HepG2 (cell line): Measurements from ENCODE around the gene ALG14. TPM values are rescaled to one million over a fixed set of nuclear protein-coding genes. Genes with fewer than 3 reads are reported as not detected.

Experiments used
- ATF7-NPFF ChIP-seq: sonication (generic); formaldehyde crosslinking; IDR thresholded peaks from 2 replicates; pipeline ENCODE4 v1.8.1; 2023; ENCODE audit warnings: mild to moderate bottlenecking, low read depth, missing genetic modification reagents, moderate library complexity
- BHLHE40 ChIP-seq: IDR thresholded peaks from 2 replicates; pipeline ENCODE4 v1.6.1; 2011; ENCODE audit warnings: low read length, improper control_type of control experiment
- ELF3 ChIP-seq: IDR thresholded peaks from 2 replicates; pipeline ENCODE4 v1.6.1; 2016; ENCODE audit warnings: missing genetic modification reagents, missing compliant biosample characterization
- FOXA1 ChIP-seq, 2 experiments: fragments of 450-650 bp in 1 of 2; sonication (generic) in 1 of 2; formaldehyde crosslinking in 1 of 2; IDR thresholded peaks; 2 replicates each; pipeline versions ENCODE4 v1.4.0 to v1.6.1; 2016 to 2020; ENCODE audit warnings: missing genetic modification reagents in 1 of 2
- FOXO1 ChIP-seq: sonication (generic); formaldehyde crosslinking; IDR thresholded peaks from 2 replicates; pipeline ENCODE4 v1.4.0; 2020; ENCODE audit warnings: missing genetic modification reagents
- GATAD2A ChIP-seq: IDR thresholded peaks from 2 replicates; pipeline ENCODE4 v1.6.1; 2016
- KDM6A ChIP-seq: IDR thresholded peaks from 2 replicates; pipeline ENCODE4 v1.6.1; 2016; ENCODE audit warnings: low read depth
- NR2F6 ChIP-seq, 2 experiments: IDR thresholded peaks; 2 replicates each; pipeline ENCODE4 v1.6.1; 2016; ENCODE audit warnings: antibody characterized with exemption in 1 of 2, mild to moderate bottlenecking in 1 of 2
- PTBP1 ChIP-seq: fragments of 200-400 bp; formaldehyde crosslinking; IDR thresholded peaks from 2 replicates; pipeline ENCODE4 v1.6.1; 2018; ENCODE audit warnings: low read length, low read depth; ENCODE audit not compliant: poor library complexity, severe bottlenecking
- RAD21 ChIP-seq: fragments of 450-650 bp; formaldehyde crosslinking; IDR thresholded peaks from 2 replicates; pipeline ENCODE4 v1.5.0; 2020; ENCODE audit warnings: mild to moderate bottlenecking
- REPIN1 ChIP-seq: sonication (generic); formaldehyde crosslinking; IDR thresholded peaks from 2 replicates; pipeline ENCODE4 v1.8.0; 2022; ENCODE audit warnings: missing genetic modification reagents, low read depth, mild to moderate bottlenecking, borderline replicate concordance
- RXRB ChIP-seq: IDR thresholded peaks from 2 replicates; pipeline ENCODE4 v1.6.1; 2016; ENCODE audit warnings: borderline replicate concordance, missing genetic modification reagents, missing compliant biosample characterization
- SALL2 ChIP-seq: sonication (generic); formaldehyde crosslinking; IDR thresholded peaks from 2 replicates; pipeline ENCODE4 v1.8.1; 2023; ENCODE audit warnings: mild to moderate bottlenecking, missing genetic modification reagents, inconsistent platforms
- ZBTB42 ChIP-seq: sonication (generic); formaldehyde crosslinking; IDR thresholded peaks from 2 replicates; pipeline ENCODE4 v1.5.0; 2020; ENCODE audit warnings: mild to moderate bottlenecking, missing genetic modification reagents
- ZKSCAN5 ChIP-seq: sonication (generic); formaldehyde crosslinking; IDR thresholded peaks from 2 replicates; pipeline ENCODE4 v1.5.1; 2020; ENCODE audit warnings: mild to moderate bottlenecking, missing genetic modification reagents
- ZNF567 ChIP-seq: sonication (generic); formaldehyde crosslinking; IDR thresholded peaks from 2 replicates; pipeline ENCODE4 v1.8.1; 2023; ENCODE audit warnings: mild to moderate bottlenecking, missing genetic modification reagents, borderline replicate concordance
- ZNF644 ChIP-seq: IDR thresholded peaks from 2 replicates; pipeline ENCODE4 v1.6.1; 2016; ENCODE audit warnings: low read depth
- ZNF674 ChIP-seq: sonication (generic); formaldehyde crosslinking; IDR thresholded peaks from 2 replicates; pipeline ENCODE4 v1.5.0; 2020; ENCODE audit warnings: low read depth, mild to moderate bottlenecking, missing genetic modification reagents
- ZNF761 ChIP-seq: sonication (generic); formaldehyde crosslinking; conservative IDR thresholded peaks from 2 replicates; pipeline ENCODE4 v1.4.0; 2020; ENCODE audit warnings: mild to moderate bottlenecking, missing genetic modification reagents
- ZNF782 ChIP-seq: sonication (generic); formaldehyde crosslinking; IDR thresholded peaks from 2 replicates; pipeline ENCODE4 v1.4.0; 2020; ENCODE audit warnings: missing genetic modification reagents, mild to moderate bottlenecking, borderline replicate concordance
- ZNF883 ChIP-seq: sonication (generic); formaldehyde crosslinking; IDR thresholded peaks from 2 replicates; pipeline ENCODE4 v1.5.1; 2020; ENCODE audit warnings: mild to moderate bottlenecking, missing genetic modification reagents; ENCODE audit errors: not compliant biosample characterization
- polyA plus RNA-seq, 8 experiments: library from polyadenylated mRNA; depleted of rRNA in 3 of 8; stranded (reverse) in 7 of 8; unstranded in 1 of 8; fragments of >200 nt; fragmentation: Illumina TruSeq in 4 of 8; extraction: Trizol in 4 of 8; gene quantifications; 2 replicates each; pipeline versions ENCODE4 v1.2.1 to v1.2.3, GENCODE V29; 2011 to 2016; ENCODE audit warnings: low read depth in 4 of 8, missing spikeins in 1 of 8, mixed read lengths in 1 of 8; ENCODE audit not compliant: insufficient read depth in 1 of 8
- total RNA-seq, 5 experiments: library from RNA; depleted of rRNA; stranded (reverse); fragments of >200 nt; fragmentation: Illumina TruSeq; extraction: Trizol; gene quantifications; 2 replicates each; pipeline ENCODE4 v1.2.3, GENCODE V29; 2016; ENCODE audit warnings: low read depth in 1 of 5
- TF ChIP-seq, protein P1 (sequence below): sonication (generic); formaldehyde crosslinking; IDR thresholded peaks from 2 replicates; pipeline ENCODE4 v1.5.0; 2020; ENCODE audit warnings: mild to moderate bottlenecking, missing genetic modification reagents
- TF ChIP-seq, protein P2 (sequence below): sonication (generic); formaldehyde crosslinking; IDR thresholded peaks from 2 replicates; pipeline ENCODE4 v1.4.0; 2020; ENCODE audit warnings: mild to moderate bottlenecking, missing genetic modification reagents, borderline replicate concordance
- TF ChIP-seq, protein P3 (sequence below): sonication (generic); formaldehyde crosslinking; IDR thresholded peaks from 2 replicates; pipeline ENCODE4 v1.4.0; 2020; ENCODE audit warnings: missing genetic modification reagents

The ALG14 gene
- total and polyA plus RNA-seq, 2 of the 13 experiments (the other 11 are each of a cell fraction or from before 2014, with no cell fraction given): 4.5 to 12.7 TPM

DNA sequence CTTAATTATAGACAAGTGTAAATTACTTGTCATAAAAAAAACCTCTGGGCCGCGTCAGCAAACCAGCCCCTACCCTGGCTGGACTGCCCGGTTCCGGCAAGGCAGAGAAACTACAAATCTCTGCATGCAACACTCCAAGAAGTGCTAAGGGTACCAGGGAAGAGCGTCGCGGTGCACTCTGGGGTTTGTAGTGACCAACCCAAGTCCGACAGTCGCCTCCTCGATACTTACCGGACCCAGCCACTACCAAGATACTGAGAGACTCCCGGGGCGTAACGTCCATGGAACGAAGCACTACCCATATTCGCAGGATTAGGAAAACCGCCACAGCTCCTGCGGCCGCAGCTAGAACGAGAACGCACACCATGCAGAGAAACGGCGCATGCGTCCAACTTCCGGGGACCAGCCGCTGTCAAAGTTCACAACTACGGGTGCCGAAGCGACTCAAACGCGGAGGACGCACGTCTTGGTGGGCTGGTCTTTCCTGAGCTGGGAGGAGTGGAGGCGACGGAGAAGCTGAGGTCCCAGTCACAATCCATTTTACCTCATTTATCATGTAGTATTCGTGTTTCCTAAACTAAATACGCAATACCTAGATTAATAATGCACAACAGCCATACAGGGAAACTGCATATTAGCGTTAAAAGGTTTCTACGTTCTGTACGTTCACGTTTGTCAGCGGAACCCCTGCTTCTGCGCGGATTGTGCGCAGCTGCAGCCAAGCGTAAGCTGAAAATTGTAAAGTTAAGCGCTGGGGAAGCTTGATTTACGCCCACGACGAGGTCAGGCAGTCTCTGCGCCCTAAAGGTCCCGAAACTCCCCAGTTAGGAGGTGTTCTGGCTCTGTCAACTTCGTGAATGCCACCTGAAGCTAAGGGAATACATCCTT lies at the start of gene ALG14 (continued):
- TF ChIP-seq, protein P1, sequence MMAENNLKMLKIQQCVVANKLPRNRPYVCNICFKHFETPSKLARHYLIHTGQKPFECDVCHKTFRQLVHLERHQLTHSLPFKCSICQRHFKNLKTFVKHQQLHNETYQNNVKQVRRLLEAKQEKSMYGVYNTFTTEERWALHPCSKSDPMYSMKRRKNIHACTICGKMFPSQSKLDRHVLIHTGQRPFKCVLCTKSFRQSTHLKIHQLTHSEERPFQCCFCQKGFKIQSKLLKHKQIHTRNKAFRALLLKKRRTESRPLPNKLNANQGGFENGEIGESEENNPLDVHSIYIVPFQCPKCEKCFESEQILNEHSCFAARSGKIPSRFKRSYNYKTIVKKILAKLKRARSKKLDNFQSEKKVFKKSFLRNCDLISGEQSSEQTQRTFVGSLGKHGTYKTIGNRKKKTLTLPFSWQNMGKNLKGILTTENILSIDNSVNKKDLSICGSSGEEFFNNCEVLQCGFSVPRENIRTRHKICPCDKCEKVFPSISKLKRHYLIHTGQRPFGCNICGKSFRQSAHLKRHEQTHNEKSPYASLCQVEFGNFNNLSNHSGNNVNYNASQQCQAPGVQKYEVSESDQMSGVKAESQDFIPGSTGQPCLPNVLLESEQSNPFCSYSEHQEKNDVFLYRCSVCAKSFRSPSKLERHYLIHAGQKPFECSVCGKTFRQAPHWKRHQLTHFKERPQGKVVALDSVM (CRISPR knock-in tag): no peak
- TF ChIP-seq REPIN1 (CRISPR knock-in tag) (peak; percentile 71; the same call in 1 of the 2 replicates), BHLHE40 (peak; percentile 14; the same call in 1 of the 2 replicates), ATF7-NPFF (CRISPR knock-in tag) (no peak; the same call in 1 of the 2 replicates), ZNF883 (CRISPR knock-in tag) (no peak), ZKSCAN5 (CRISPR knock-in tag) (no peak), RAD21 (0 out of 2 replicates have a peak, but pooled peaks have one; percentile 9), KDM6A (CRISPR knock-in tag) (no peak), ZNF674 (no peak), ZNF761 (no peak; the same call in 1 of the 2 replicates), FOXA1 (IDR thresholded peaks at IDR 0.05) (no peak), FOXA1 (CRISPR knock-in tag; IDR thresholded peaks at IDR 0.05) (0 out of 2 replicates have a peak, but pooled peaks have one; percentile 30), NR2F6 (IDR thresholded peaks at IDR 0.05) (0 out of 2 replicates have a peak, but pooled peaks have one; percentile 22), NR2F6 (CRISPR knock-in tag; IDR thresholded peaks at IDR 0.05) (peak; percentile 52), ZNF782 (no peak), RXRB (CRISPR knock-in tag) (peak; percentile 46; the same call in 1 of the 2 replicates), ZBTB42 (CRISPR knock-in tag) (0 out of 2 replicates have a peak, but pooled peaks have one; percentile 46), FOXO1 (CRISPR knock-in tag) (peak; percentile 59; the same call in 1 of the 2 replicates), PTBP1 (no peak), ZNF644 (CRISPR knock-in tag) (no peak), ELF3 (CRISPR knock-in tag) (peak; percentile 75), SALL2 (CRISPR knock-in tag) (peak; percentile 75), ZNF567 (CRISPR knock-in tag) (0 out of 2 replicates have a peak, but pooled peaks have one; percentile 37), GATAD2A (CRISPR knock-in tag) (peak; percentile 54; the same call in 1 of the 2 replicates)
- TF ChIP-seq, protein P2, sequence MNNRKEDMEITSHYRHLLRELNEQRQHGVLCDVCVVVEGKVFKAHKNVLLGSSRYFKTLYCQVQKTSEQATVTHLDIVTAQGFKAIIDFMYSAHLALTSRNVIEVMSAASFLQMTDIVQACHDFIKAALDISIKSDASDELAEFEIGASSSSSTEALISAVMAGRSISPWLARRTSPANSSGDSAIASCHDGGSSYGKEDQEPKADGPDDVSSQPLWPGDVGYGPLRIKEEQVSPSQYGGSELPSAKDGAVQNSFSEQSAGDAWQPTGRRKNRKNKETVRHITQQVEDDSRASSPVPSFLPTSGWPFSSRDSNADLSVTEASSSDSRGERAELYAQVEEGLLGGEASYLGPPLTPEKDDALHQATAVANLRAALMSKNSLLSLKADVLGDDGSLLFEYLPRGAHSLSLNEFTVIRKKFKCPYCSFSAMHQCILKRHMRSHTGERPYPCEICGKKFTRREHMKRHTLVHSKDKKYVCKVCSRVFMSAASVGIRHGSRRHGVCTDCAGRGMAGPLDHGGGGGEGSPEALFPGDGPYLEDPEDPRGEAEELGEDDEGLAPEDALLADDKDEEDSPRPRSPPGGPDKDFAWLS (CRISPR knock-in tag): no peak
- TF ChIP-seq, protein P3, sequence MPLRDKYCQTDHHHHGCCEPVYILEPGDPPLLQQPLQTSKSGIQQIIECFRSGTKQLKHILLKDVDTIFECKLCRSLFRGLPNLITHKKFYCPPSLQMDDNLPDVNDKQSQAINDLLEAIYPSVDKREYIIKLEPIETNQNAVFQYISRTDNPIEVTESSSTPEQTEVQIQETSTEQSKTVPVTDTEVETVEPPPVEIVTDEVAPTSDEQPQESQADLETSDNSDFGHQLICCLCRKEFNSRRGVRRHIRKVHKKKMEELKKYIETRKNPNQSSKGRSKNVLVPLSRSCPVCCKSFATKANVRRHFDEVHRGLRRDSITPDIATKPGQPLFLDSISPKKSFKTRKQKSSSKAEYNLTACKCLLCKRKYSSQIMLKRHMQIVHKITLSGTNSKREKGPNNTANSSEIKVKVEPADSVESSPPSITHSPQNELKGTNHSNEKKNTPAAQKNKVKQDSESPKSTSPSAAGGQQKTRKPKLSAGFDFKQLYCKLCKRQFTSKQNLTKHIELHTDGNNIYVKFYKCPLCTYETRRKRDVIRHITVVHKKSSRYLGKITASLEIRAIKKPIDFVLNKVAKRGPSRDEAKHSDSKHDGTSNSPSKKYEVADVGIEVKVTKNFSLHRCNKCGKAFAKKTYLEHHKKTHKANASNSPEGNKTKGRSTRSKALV (CRISPR knock-in tag): peak; percentile 57; the same call in 1 of the 2 replicates
